Fibroblast of mammary gland (primary cell): ENCODE data around the gene CACNB4.
"Not testable (repeated sequence)": the region's sequence is repeated elsewhere in the genome, so short reads cannot be mapped to it uniquely, and the experiment has no call there.

Source experiments
- DNase-seq: peaks from one replicate; pipeline ENCODE4 v3.0.0-alpha.2; 2010; ENCODE audit warnings: low read depth
- H3K4me3 ChIP-seq: 2 replicates; pipeline ENCODE4 v1.5.1; 2011; ENCODE audit warnings: low read depth, mild to moderate bottlenecking, low read length, moderate library complexity; ENCODE audit not compliant: control insufficient read depth
- CTCF ChIP-seq: conservative IDR thresholded peaks from 2 replicates; pipeline ENCODE4 v1.5.1; 2011; ENCODE audit warnings: low read depth, low read length, inconsistent platforms; ENCODE audit not compliant: control insufficient read depth, insufficient read depth

CACNB4 gene

GRCh38 chr2:152015552-152015951, 83.3 kb downstream of the CACNB4 start:
- DNase-seq: no peak
- no peak overlapping the region for H3K4me3 ChIP-seq
- no peak for TF ChIP-seq CTCF

GRCh38 chr2:152012697-152013096, 86.1 kb downstream of the CACNB4 start:
- no peak for TF ChIP-seq CTCF
- DNase-seq: peak; percentile 32

GRCh38 chr2:152011724-152012123, 87.1 kb downstream of the CACNB4 start:
- no peak for TF ChIP-seq CTCF
- no peak overlapping the region for H3K4me3 ChIP-seq
- DNase-seq: no peak

More at GRCh38 chr2:152012697-152013096, 86.1 kb downstream of the CACNB4 start:
- H3K4me3 ChIP-seq: no peak overlapping the region

GRCh38 chr2:152005607-152006006, 93.2 kb downstream of the CACNB4 start:
- TF ChIP-seq CTCF: no peak

GRCh38 chr2:152003283-152003682, 95.6 kb downstream of the CACNB4 start:
- not testable (repeated sequence) for H3K4me3 ChIP-seq, DNase-seq

More at GRCh38 chr2:152005607-152006006, 93.2 kb downstream of the CACNB4 start:
- H3K4me3 ChIP-seq: no peak overlapping the region
- DNase-seq: no peak

- peak; percentile 87 for TF ChIP-seq CTCF
- DNase-seq: peak; percentile 51
- no peak overlapping the region for H3K4me3 ChIP-seq
These were observed 99.8 kb downstream of the CACNB4 start for GRCh38 chr2:151999053-151999452.

GRCh38 chr2:151996243-151997003, 102.4 kb downstream of the CACNB4 start:
- H3K4me3 ChIP-seq: no peak overlapping the region
- no peak for DNase-seq
- TF ChIP-seq CTCF: no peak
